B cell (primary cell): ENCODE measurements around the gene TTC32. TPM values are rescaled to one million over a fixed set of nuclear protein-coding genes. Genes with fewer than 3 reads are reported as not detected.

Experiments
- ATAC-seq: fragments of 200-7000 bp; cut with Tn5 transposase; one replicate; pipeline ENCODE4 v1.10.0; 2021; ENCODE audit warnings: low read depth, mild to moderate bottlenecking, moderate number of reproducible peaks, moderate library complexity
- CTCF ChIA-PET: fragments of 350-600 bp; sonication (Branson Sonifier 250); formaldehyde crosslinking; loops from one replicate; lab custom pipeline; 2021; ENCODE audit warnings: antibody characterized with exemption, inconsistent platforms; lab: Charles Lee
- POLR2A ChIA-PET: fragments of 350-600 bp; sonication (Branson Sonifier 250); formaldehyde crosslinking; loops from one replicate; lab custom pipeline; 2021; ENCODE audit warnings: antibody characterized with exemption; lab: Charles Lee
- DNase-seq: peaks from one replicate; pipeline ENCODE4 v3.0.0; 2013
- H2AFZ ChIP-seq: 2 replicates; pipeline ENCODE4 v1.6.1; 2012; ENCODE audit warnings: mild to moderate bottlenecking, low read depth, low read length; ENCODE audit not compliant: insufficient read depth, poor library complexity, severe bottlenecking
- H3K27ac ChIP-seq, 2 donors: 1 replicate in 1 of 2; 2 replicates in 1 of 2; pipeline ENCODE4 v1.5.1; 2012 to 2013; ENCODE audit warnings: low read length in 2 of 2, mild to moderate bottlenecking in 2 of 2, moderate library complexity in 1 of 2
- H3K27me3 ChIP-seq, 4 experiments: fragments of 200-600 bp in 1 of 4; sonication (generic) in 1 of 4; replicated peaks in 1 of 4; 1 replicate in 2 of 4; 2 replicates in 2 of 4; pipeline versions ENCODE4 v1.6.1 to v1.7.0; 2013 to 2016; ENCODE audit warnings: low read length in 3 of 4, mild to moderate bottlenecking in 2 of 4, mixed read lengths in 1 of 4, moderate library complexity in 1 of 4; ENCODE audit not compliant: insufficient read depth in 4 of 4, control insufficient read depth in 3 of 4; ENCODE audit errors: control extremely low read depth in 1 of 4
- H3K36me3 ChIP-seq, 2 experiments: replicated peaks in 1 of 2; 1 replicate in 1 of 2; 2 replicates in 1 of 2; pipeline versions ENCODE4 v1.6.1 to v1.7.1; 2013; ENCODE audit warnings: low read length in 1 of 2; ENCODE audit not compliant: insufficient read depth in 2 of 2, control insufficient read depth in 1 of 2; ENCODE audit errors: control extremely low read depth in 1 of 2, extremely low read depth in 1 of 2
- H3K4me1 ChIP-seq, 2 donors: fragments of 200-600 bp in 1 of 2; sonication (generic) in 1 of 2; 1 replicate in 1 of 2; 2 replicates in 1 of 2; pipeline versions ENCODE4 v1.5.1 to v1.6.1; 2013 to 2017; ENCODE audit warnings: low read length in 2 of 2; ENCODE audit not compliant: control insufficient read depth in 2 of 2, insufficient read depth in 2 of 2
- H3K4me2 ChIP-seq: replicated peaks from 2 replicates; pipeline ENCODE3; 2012; ENCODE audit warnings: mild to moderate bottlenecking, low read depth, low read length; ENCODE audit not compliant: poor library complexity, severe bottlenecking
- H3K4me3 ChIP-seq, 5 experiments: fragments of 200-600 bp in 1 of 5; sonication (generic) in 1 of 5; 1 replicate in 3 of 5; 2 replicates in 2 of 5; pipeline versions ENCODE4 v1.5.1 to v1.7.0; 2011 to 2016; ENCODE audit warnings: low read length in 4 of 5, mild to moderate bottlenecking in 4 of 5, low read depth in 2 of 5, control low read depth in 1 of 5, moderate library complexity in 1 of 5; ENCODE audit not compliant: insufficient read depth in 1 of 5; ENCODE audit errors: control extremely low read depth in 1 of 5, extremely low read depth in 1 of 5
- H3K79me2 ChIP-seq: fragments of 200-600 bp; sonication (generic); one replicate; pipeline ENCODE4 v1.6.0; 2016; ENCODE audit warnings: low read length; ENCODE audit not compliant: control insufficient read depth, insufficient read depth
- H3K9ac ChIP-seq: fragments of 200-600 bp; sonication (generic); 2 replicates; pipeline ENCODE4 v1.6.1; 2017; ENCODE audit warnings: mild to moderate bottlenecking, low read length, moderate library complexity
- H3K9me3 ChIP-seq, 3 donors: one replicate each; pipeline versions ENCODE4 v1.6.1 to v1.7.1; 2013; ENCODE audit warnings: low read length in 2 of 3; ENCODE audit not compliant: control insufficient read depth in 2 of 3, insufficient read depth in 1 of 3; ENCODE audit errors: control extremely low read depth in 1 of 3
- H4K20me1 ChIP-seq: 2 replicates; pipeline ENCODE4 v1.6.0; 2012; ENCODE audit warnings: mild to moderate bottlenecking, low read length; ENCODE audit not compliant: insufficient read depth, control insufficient read depth, poor library complexity, severe bottlenecking
- H3K27ac Mint-ChIP-seq: one replicate; pipeline ENCODE4 v1.8.0; 2021; ENCODE audit warnings: mixed read lengths
- H3K27me3 Mint-ChIP-seq: one replicate; pipeline ENCODE4 v1.8.0; 2021; ENCODE audit warnings: mixed read lengths
- H3K4me1 Mint-ChIP-seq: one replicate; pipeline ENCODE4 v1.8.0; 2021; ENCODE audit warnings: mixed read lengths
- H3K4me3 Mint-ChIP-seq: one replicate; pipeline ENCODE4 v1.8.0; 2021; ENCODE audit warnings: mixed read lengths
- H3K9me3 Mint-ChIP-seq: one replicate; pipeline ENCODE4 v1.8.0; 2022; ENCODE audit warnings: mixed read lengths; ENCODE audit not compliant: insufficient read depth
- CTCF ChIP-seq: fragments of 200-600 bp; IDR thresholded peaks from one replicate; pipeline ENCODE4 v1.8.0; 2022; ENCODE audit warnings: antibody characterized with exemption, mild to moderate bottlenecking
- EZH2 ChIP-seq: IDR thresholded peaks from 2 replicates; pipeline ENCODE4 v1.6.1; 2012; ENCODE audit warnings: borderline replicate concordance, low read depth, mild to moderate bottlenecking, moderate library complexity, low read length; ENCODE audit not compliant: insufficient read depth, poor library complexity, severe bottlenecking
- WGBS: methylation state at CpG from one replicate; pipeline ENCODE4 v1.1.5; 2013; ENCODE audit warnings: missing lambda C conversion rate; ENCODE audit not compliant: insufficient coverage; 5-methylcytosine and 5-hydroxymethylcytosine counted together
- intact Hi-C: fragments of 100-400 bp; cut with micrococcal nuclease; formaldehyde crosslinking; loops from one replicate; pipeline ENCODE4 v1.10.0; 2022
- polyA plus RNA-seq: library from polyadenylated mRNA; depleted of rRNA; stranded (reverse); fragments of >200 nt; gene quantifications from 2 replicates; pipeline ENCODE4 v1.2.3, GENCODE V29; 2012
- total RNA-seq, 2 donors: library from RNA; stranded (reverse); fragments of 120-200 nt in 1 of 2; gene quantifications; 1 replicate in 1 of 2; 2 replicates in 1 of 2; pipeline versions ENCODE4 v1.2.3 to v1.2.4, GENCODE V29; 2013 to 2022

Gene TTC32
- total and polyA plus RNA-seq, 2 donors (not counting 1 experiment from before 2014, with no cell fraction given) = 27.7 to 38.1 TPM

DNA sequence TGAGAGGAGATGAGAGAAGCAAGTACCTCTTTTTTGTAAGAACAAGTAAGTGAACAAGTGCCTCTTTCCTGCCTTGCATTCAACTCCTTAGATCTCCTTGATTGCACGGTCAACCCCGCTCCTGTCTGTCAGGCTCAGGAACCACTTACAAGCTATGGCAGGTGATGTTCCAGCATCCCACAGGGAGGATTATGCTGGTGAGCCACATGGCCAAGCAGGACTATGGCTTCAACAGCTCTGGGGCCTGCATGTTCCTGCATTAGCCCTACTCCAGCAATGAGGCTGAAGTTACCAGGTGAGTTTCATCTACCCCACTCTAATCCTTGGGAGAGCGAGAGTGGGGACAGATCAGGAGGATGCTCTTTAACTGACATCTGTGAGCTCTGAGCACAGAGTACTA is 29.5 kb downstream of the TTC32 start:
- Mint-ChIP-seq H3K9me3 (no peaks in the 10 kb centered on the region), H3K4me1 (peaks cover 27% of the 10 kb centered on the region), H3K27ac (no peak overlapping the region), H3K27me3 (no peaks in the 10 kb centered on the region), H3K4me3 (no peak overlapping the region)
- WGBS = 83% methylated on average over 2 of the region's 3 CpGs
- intact Hi-C loops = no loop called here
- no peak overlapping the region for H2AFZ ChIP-seq
- H3K27me3 ChIP-seq = peaks cover 0 to 2% (median 0%) of the 10 kb centered on the region in 4 experiments
- no peaks in the 10 kb centered on the region for H3K9me3 ChIP-seq
- H3K36me3 ChIP-seq = peaks cover 0 to 5% of the 10 kb centered on the region in 2 experiments
- H3K79me2 ChIP-seq = no peaks in the 10 kb centered on the region
- TF ChIP-seq EZH2 = no peak
- no peak for TF ChIP-seq CTCF
- H4K20me1 ChIP-seq = no peaks in the 10 kb centered on the region
- DNase-seq = no peak
- no peak overlapping the region for H3K9ac ChIP-seq
- ATAC-seq = no peak
- ChIA-PET CTCF (interaction anchor here (1.0 to 4.8 kb wide), 2 partner anchors 10 to 1352 kb away, joined by 4 to 30 read pairs; no protein-coding TSS in a partner anchor), POLR2A (no interaction called here)
- H3K27ac ChIP-seq = no peak overlapping the region
- no peak overlapping the region for H3K4me3 ChIP-seq
- H3K4me1 ChIP-seq = peaks cover 8 to 19% of the 10 kb centered on the region in 2 donors
- H3K4me2 ChIP-seq = no peak overlapping the region

- Histone ChIP-seq H3K36me3 (peaks cover 0 to 5% of the 10 kb centered on the region in 2 experiments), H3K4me1 (peaks cover 8 to 19% of the 10 kb centered on the region in 2 donors), H4K20me1 (no peaks in the 10 kb centered on the region), H3K9me3 (no peaks in the 10 kb centered on the region), H3K79me2 (no peaks in the 10 kb centered on the region), H2AFZ (no peak overlapping the region), H3K4me2 (no peak overlapping the region), H3K27ac (no peak overlapping the region), H3K4me3 (no peak overlapping the region), H3K27me3 (peaks cover 0 to 3% (median 0%) of the 10 kb centered on the region in 4 experiments), H3K9ac (no peak overlapping the region)
- 96% methylated on average over 2 of the region's 2 CpGs for WGBS
- Mint-ChIP-seq H3K4me3 (no peak overlapping the region), H3K4me1 (peaks cover 27% of the 10 kb centered on the region), H3K27ac (no peak overlapping the region), H3K27me3 (no peaks in the 10 kb centered on the region), H3K9me3 (no peaks in the 10 kb centered on the region)
- TF ChIP-seq EZH2 (no peak), CTCF (no peak)
- no peak for ATAC-seq
- DNase-seq = no peak
- intact Hi-C loops = no loop called here
- ChIA-PET POLR2A (no interaction called here), CTCF (no interaction called here)
Observed at GRCh38 chr2:19871836-19872235, 29.9 kb downstream of the TTC32 start.
